ENCODE results near the gene RPGR. TPM values are rescaled to one million over a fixed set of nuclear protein-coding genes. Genes with fewer than 3 reads are reported as not detected.

The RPGR gene
- total RNA-seq, 1 experiment from 2014 or later = 10.4 TPM

DNA sequence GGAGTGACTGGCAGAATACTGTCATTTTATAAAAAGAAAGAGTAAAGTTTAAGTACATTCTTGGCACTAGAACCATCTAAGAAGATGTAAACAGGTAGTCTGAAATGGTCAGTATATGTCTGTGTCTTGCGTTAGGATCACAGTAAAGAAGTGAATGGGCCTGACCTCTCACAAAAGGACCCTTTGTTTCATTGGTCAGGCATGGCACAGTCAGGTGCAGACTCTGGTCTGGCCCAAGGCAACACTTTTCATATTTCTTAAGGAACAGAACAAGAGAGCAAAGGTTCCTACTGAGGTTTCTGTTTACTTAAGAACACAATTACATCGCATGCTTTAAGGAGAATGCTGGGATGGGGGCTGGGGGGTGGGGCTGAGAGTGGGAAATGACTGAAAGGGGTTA lies 48.1 kb downstream of the RPGR start:
- ChIA-PET RAD21 (ENCODE audit: low non-redundant PET in 1 of 2, low total read pairs in 2 of 2, uncharacterized antibody in 2 of 2, unreplicated experiment in 2 of 2) (no interaction called here), CTCF (no interaction called here), POLR2A (no interaction called here)
- no peaks in the 10 kb centered on the region for H3K9me3 ChIP-seq (ENCODE audit: control insufficient read depth in 1 of 2, insufficient read depth in 1 of 2, low read depth in 1 of 2, low read length in 2 of 2)
- DNase-seq (ENCODE audit: low read depth, low spot score) (no peak), ATAC-seq (no peak)
- no peak overlapping the region for H3K27ac ChIP-seq (ENCODE audit: low read depth, low read length)
- intact Hi-C loops (cut with micrococcal nuclease) = no loop called here
- no peak overlapping the region for H3K9ac ChIP-seq (ENCODE audit: low read length)
- no peak overlapping the region for H2AFZ ChIP-seq (ENCODE audit: low read depth, low read length, poor library complexity, severe bottlenecking)
- no peaks in the 10 kb centered on the region for H3K27me3 ChIP-seq (ENCODE audit: insufficient read depth, low read length)
- no peaks in the 10 kb centered on the region for H3K9me2 ChIP-seq (ENCODE audit: insufficient read depth)
- no TSS peak for BruUV-seq (replicated peaks)
- no peak overlapping the region for H3K4me2 ChIP-seq (ENCODE audit: low read length)
- H3K36me3 ChIP-seq (ENCODE audit: control insufficient read depth in 1 of 2, insufficient read depth in 2 of 2, low read length in 2 of 2) = no peaks in the 10 kb centered on the region
- H3K4me3 ChIP-seq (replicated peaks in 1 of 2; ENCODE audit: low read depth in 1 of 2, low read length in 2 of 2) = no peak overlapping the region
- no peaks in the 10 kb centered on the region for H4K20me1 ChIP-seq (ENCODE audit: insufficient read depth)
- no peaks in the 10 kb centered on the region for H3K79me2 ChIP-seq (ENCODE audit: insufficient read depth, low read length)
- TF ChIP-seq ELF1 (IDR thresholded peaks at IDR 0.05; ENCODE audit: borderline replicate concordance, low read depth) (no peak), FOSL1 (IDR thresholded peaks at IDR 0.05; ENCODE audit: low read depth) (no peak)
- H3K4me1 ChIP-seq (ENCODE audit: control insufficient read depth in 1 of 2, insufficient read depth in 2 of 2, low read length in 2 of 2) = peaks cover 13 to 22% of the 10 kb centered on the region in 2 experiments; a peak in 3 of 4 replicates

- POLR2A ChIA-PET = no interaction called here
- Histone ChIP-seq H3K4me2 (ENCODE audit: low read length) (no peak overlapping the region), H3K9me2 (ENCODE audit: insufficient read depth) (no peaks in the 10 kb centered on the region), H3K9ac (ENCODE audit: low read length) (no peak overlapping the region), H3K36me3 (ENCODE audit: control insufficient read depth in 1 of 2, insufficient read depth in 2 of 2, low read length in 2 of 2) (no peaks in the 10 kb centered on the region), H3K4me3 (replicated peaks in 1 of 2; ENCODE audit: low read depth in 1 of 2, low read length in 2 of 2) (no peak overlapping the region), H3K27me3 (ENCODE audit: insufficient read depth, low read length) (no peaks in the 10 kb centered on the region), H3K79me2 (ENCODE audit: insufficient read depth, low read length) (no peaks in the 10 kb centered on the region), H2AFZ (ENCODE audit: low read depth, low read length, poor library complexity, severe bottlenecking) (no peak overlapping the region), H4K20me1 (ENCODE audit: insufficient read depth) (no peaks in the 10 kb centered on the region), H3K4me1 (ENCODE audit: control insufficient read depth in 1 of 2, insufficient read depth in 2 of 2, low read length in 2 of 2) (peaks cover 13 to 22% of the 10 kb centered on the region in 2 experiments; a peak in 3 of 4 replicates), H3K27ac (ENCODE audit: low read depth, low read length) (no peak overlapping the region), H3K9me3 (ENCODE audit: control insufficient read depth in 1 of 2, insufficient read depth in 1 of 2, low read depth in 1 of 2, low read length in 2 of 2) (no peaks in the 10 kb centered on the region)
- BruUV-seq (replicated peaks) = no TSS peak
- no peak for ATAC-seq
- RAD21 ChIA-PET (ENCODE audit: low non-redundant PET in 1 of 2, low total read pairs in 2 of 2, uncharacterized antibody in 2 of 2, unreplicated experiment in 2 of 2) = no interaction called here
- no peak for DNase-seq (ENCODE audit: low read depth, low spot score)
- intact Hi-C loops (cut with micrococcal nuclease) = no loop called here
- TF ChIP-seq CEBPB (IDR thresholded peaks at IDR 0.05; ENCODE audit: low read depth) (no peak), EZH2phosphoT487 (IDR thresholded peaks at IDR 0.05; ENCODE audit: borderline replicate concordance) (no peak), ZFX (IDR thresholded peaks at IDR 0.05) (no peak)
- CTCF ChIA-PET = no interaction called here
Observed at GRCh38 chrX:38278682-38279081, 48.6 kb downstream of the RPGR start.
